Stimulated activated naive B cell treated with anti-CD40 and anti-IgM and Interleukin-4, amounts not matched to agents 10 μg/mL and 1 μg/mL and 100 μg/mL, for 72 hours (primary cell): Measurements from ENCODE around the gene SSH2.

Source experiments
- ATAC-seq, 2 donors: fragments of 150-1000 bp; cut with Tn5 transposase; replicated peaks; 2 replicates each; pipeline ENCODE4 v1.10.0; 2021; ENCODE audit warnings: moderate library complexity in 1 of 2
- DNase-seq: peaks from one replicate; pipeline ENCODE4 v3.0.0; 2021
- H3K27ac Mint-ChIP-seq: one replicate; pipeline ENCODE4 v1.8.0; 2022; ENCODE audit warnings: mild to moderate bottlenecking, mixed read lengths
- H3K27me3 Mint-ChIP-seq, 2 donors: one replicate each; pipeline ENCODE4 v1.8.0; 2022; ENCODE audit warnings: mixed read lengths in 2 of 2
- H3K36me3 Mint-ChIP-seq, 2 donors: one replicate each; pipeline ENCODE4 v1.8.0; 2022; ENCODE audit warnings: mixed read lengths in 2 of 2, mild to moderate bottlenecking in 1 of 2
- H3K4me1 Mint-ChIP-seq, 2 donors: one replicate each; pipeline ENCODE4 v1.8.0; 2022; ENCODE audit warnings: mixed read lengths in 2 of 2, mild to moderate bottlenecking in 1 of 2
- H3K4me3 Mint-ChIP-seq, 2 donors: one replicate each; pipeline ENCODE4 v1.8.0; 2022; ENCODE audit warnings: mild to moderate bottlenecking in 2 of 2, mixed read lengths in 2 of 2, moderate library complexity in 1 of 2
- H3K9me3 Mint-ChIP-seq, 2 donors: one replicate each; pipeline ENCODE4 v1.8.0; 2022; ENCODE audit warnings: mixed read lengths in 2 of 2, mild to moderate bottlenecking in 1 of 2

SSH2 gene

GRCh38 chr17:29608986-29609385 lies 321.0 kb downstream of the SSH2 start:
- Mint-ChIP-seq H3K36me3 (peaks cover 0 to 2% of the 10 kb centered on the region in 2 donors), H3K27me3 (no peaks in the 10 kb centered on the region), H3K4me1 (peaks cover 3 to 5% of the 10 kb centered on the region in 2 donors), H3K9me3 (no peaks in the 10 kb centered on the region), H3K4me3 (no peak overlapping the region), H3K27ac (no peak overlapping the region)
- ATAC-seq: no peak
- DNase-seq: no peak

GRCh38 chr17:29607557-29608195 lies 322.4 kb downstream of the SSH2 start:
- no peaks in the 10 kb centered on the region for H3K27me3 Mint-ChIP-seq
- no peak overlapping the region for H3K27ac Mint-ChIP-seq
- H3K9me3 Mint-ChIP-seq: no peaks in the 10 kb centered on the region
- peaks cover 0 to 2% of the 10 kb centered on the region in 2 donors for H3K36me3 Mint-ChIP-seq
- no peak overlapping the region for H3K4me3 Mint-ChIP-seq
- H3K4me1 Mint-ChIP-seq: no peaks in the 10 kb centered on the region
- ATAC-seq (no peak), DNase-seq (no peak)

DNA sequence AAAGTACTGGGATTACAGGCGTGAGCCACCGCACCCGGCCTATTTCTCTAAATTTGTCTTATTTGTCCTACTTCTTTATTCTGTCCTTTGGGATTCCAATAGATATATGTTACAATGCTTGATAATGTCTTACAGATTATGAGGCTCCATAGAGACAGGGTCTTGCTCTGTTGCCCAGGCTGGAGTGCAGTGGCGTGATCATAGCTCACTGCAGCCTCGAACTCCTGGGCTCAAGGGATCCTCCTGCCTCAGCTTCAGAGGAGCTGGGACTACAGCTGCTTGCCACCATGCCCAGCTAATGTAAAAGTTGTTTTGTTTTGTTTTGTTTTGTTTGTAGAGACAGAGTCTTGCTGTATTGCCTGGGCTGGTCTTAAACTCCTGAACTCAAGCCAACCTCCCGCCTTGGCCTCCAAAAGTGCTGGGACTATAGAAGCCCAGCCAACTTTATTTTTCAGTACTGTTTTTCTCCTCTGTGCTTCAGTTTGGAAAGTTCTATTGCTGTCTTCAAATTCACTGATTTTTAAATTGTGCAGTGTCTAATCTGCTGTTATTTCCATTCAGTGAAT lies 326.8 kb downstream of the SSH2 start:
- no peak for ATAC-seq
- no peaks in the 10 kb centered on the region for H3K27me3 Mint-ChIP-seq
- H3K4me1 Mint-ChIP-seq: peaks cover 5 to 12% of the 10 kb centered on the region in 2 donors
- no peaks in the 10 kb centered on the region for H3K36me3 Mint-ChIP-seq
- DNase-seq: no peak
- no peaks in the 10 kb centered on the region for H3K9me3 Mint-ChIP-seq
- H3K4me3 Mint-ChIP-seq: no peak overlapping the region
- peak overlapping the region; percentile 20 for H3K27ac Mint-ChIP-seq

DNA sequence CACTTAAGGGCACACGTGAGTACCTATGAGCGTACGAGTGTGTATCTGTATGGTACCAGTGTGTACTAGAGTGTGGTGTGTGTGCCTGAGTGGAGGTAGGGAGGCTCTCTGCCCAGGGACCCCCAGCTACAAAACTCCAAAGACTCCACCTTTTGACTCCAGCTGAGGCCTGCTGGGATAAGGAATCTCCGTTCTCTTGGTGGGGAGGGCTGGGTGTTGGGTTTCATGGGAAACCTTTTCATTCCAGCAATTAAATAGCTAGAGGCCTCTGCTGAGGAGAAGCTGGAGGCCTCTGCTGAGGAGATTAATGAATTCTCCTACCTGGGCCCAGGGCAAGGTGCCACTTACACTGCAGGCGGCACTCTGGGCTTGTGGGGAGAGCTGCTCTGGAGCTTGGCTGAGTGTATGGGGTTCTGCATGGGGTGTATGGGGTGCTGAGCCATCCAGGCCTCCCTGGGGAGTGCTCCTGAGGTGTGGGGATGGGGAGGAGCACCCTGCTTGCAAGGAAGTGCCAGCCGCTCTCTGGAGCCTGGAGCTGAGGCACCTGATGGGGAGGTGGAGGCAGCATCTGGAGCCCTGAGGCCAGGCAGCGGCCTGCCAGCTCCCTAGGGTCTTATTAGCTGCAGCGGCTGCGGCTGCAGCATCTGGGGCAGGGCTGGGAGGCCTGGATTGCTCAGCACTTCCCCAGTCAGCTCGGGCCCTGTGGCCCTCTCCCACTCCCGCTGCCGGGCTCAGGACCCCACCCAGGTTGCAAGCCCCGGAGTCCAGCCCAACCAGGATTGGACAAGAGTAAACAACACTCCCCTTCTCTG lies 332.5 kb downstream of the SSH2 start:
- Mint-ChIP-seq H3K36me3 (peaks cover 0 to 2% of the 10 kb centered on the region in 2 donors), H3K9me3 (no peaks in the 10 kb centered on the region), H3K27me3 (peaks cover 0 to 15% of the 10 kb centered on the region in 2 donors), H3K4me1 (peaks cover 10 to 26% of the 10 kb centered on the region in 2 donors), H3K4me3 (no peak overlapping the region), H3K27ac (no peak overlapping the region)
- ATAC-seq: no peak
- no peak for DNase-seq

- peaks cover 0 to 15% of the 10 kb centered on the region in 2 donors for H3K27me3 Mint-ChIP-seq
- peaks cover 16 to 34% of the 10 kb centered on the region in 2 donors for H3K4me1 Mint-ChIP-seq
- H3K36me3 Mint-ChIP-seq: peaks cover 0 to 2% of the 10 kb centered on the region in 2 donors
- H3K4me3 Mint-ChIP-seq: no peak overlapping the region
- H3K27ac Mint-ChIP-seq: no peak overlapping the region
- DNase-seq: no peak
- ATAC-seq: no peak
- H3K9me3 Mint-ChIP-seq: no peaks in the 10 kb centered on the region
Observed at GRCh38 chr17:29596811-29597210, 333.2 kb downstream of the SSH2 start.

DNA sequence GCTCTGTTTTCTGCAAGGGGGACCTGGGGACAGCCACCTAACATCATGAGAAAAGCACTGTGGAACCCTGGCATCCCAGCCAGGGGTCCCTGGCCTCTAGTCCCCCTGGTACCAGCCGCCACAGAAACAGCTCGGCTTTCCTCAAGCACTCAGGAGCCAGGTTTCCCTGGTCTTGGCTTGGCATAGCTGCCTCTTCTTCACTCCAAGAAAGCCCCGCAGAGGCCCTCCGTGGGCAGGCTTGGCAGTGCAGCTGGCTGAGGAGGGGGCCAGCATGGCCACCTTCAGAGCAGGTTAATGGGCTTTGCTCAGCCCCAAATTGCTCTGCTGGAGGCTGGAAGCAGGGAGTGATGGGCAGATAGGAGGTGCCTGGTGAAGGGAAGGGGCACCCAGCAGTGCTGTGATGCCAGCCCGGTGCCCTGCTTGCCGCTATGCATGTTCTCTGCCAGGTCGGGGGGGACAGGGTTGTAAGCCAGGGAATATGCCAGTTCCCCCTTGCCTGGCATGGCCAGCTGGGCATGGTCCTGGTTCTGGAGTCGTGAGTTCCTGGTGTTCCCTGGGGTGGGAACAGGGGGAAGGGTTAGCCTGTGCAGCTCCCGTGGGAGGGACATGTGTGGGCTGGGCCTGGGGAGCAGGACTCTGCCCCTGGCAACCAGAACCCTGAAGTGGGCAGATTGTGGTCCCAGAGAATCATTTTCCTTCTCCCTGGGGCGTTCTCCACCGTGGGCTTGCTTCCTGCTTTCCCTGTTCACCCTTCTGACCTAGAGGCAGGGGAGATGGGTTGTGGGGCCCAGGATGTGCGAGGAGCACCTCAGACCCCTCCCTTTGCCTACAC lies 333.9 kb downstream of the SSH2 start:
- no peaks in the 10 kb centered on the region for H3K9me3 Mint-ChIP-seq
- H3K36me3 Mint-ChIP-seq: peaks cover 0 to 2% of the 10 kb centered on the region in 2 donors
- no peak for DNase-seq
- H3K27me3 Mint-ChIP-seq: peaks cover 0 to 15% of the 10 kb centered on the region in 2 donors
- H3K4me3 Mint-ChIP-seq: no peak overlapping the region
- H3K4me1 Mint-ChIP-seq: peaks cover 22 to 40% of the 10 kb centered on the region in 2 donors
- H3K27ac Mint-ChIP-seq: no peak overlapping the region
- ATAC-seq: no peak

DNA sequence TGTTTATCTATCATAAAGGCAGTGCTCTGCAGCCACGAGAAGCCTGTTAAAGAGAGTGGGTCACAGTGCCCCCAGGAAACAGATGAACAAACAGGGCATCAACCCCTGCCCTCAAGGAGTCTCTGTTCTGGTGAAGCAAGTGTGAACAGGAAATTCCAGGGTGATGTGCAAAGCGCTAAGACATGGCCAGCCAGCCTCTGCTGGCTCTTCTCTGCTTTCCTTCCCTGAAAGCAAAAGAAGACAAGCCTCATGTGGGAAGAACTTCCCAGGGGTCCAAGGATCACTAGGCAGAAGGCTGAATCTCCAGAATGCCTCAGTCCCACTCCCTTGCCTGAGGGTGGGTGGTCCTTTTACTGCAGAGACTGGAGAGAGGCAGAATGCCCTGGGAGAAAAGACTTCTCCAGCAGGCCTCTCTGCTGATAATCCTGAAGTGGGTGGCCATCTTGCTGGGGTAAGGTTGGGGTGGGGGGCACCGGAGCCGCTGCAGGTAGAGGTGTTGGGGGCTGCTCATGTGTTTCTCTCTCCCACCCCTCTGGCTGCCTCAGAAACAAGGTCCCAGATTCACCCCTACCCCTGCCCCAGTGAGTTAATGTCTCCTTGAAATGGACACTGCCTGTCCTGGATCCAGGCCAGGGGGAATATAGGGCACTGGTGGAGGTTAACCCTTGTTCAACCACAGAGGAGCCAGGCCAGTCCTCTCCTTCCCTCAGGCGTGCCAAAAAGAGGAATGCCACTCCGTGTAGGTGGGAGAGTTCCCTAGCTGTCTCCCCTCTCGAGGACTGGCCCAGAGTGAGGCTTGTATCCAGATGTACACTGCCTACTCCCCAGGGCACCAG lies 334.7 kb downstream of the SSH2 start:
- Mint-ChIP-seq H3K4me3 (no peak overlapping the region), H3K4me1 (peaks cover 23 to 41% of the 10 kb centered on the region in 2 donors), H3K27me3 (peaks cover 0 to 15% of the 10 kb centered on the region in 2 donors), H3K36me3 (peaks cover 0 to 2% of the 10 kb centered on the region in 2 donors), H3K27ac (no peak overlapping the region), H3K9me3 (no peaks in the 10 kb centered on the region)
- DNase-seq (no peak), ATAC-seq (no peak)

DNA sequence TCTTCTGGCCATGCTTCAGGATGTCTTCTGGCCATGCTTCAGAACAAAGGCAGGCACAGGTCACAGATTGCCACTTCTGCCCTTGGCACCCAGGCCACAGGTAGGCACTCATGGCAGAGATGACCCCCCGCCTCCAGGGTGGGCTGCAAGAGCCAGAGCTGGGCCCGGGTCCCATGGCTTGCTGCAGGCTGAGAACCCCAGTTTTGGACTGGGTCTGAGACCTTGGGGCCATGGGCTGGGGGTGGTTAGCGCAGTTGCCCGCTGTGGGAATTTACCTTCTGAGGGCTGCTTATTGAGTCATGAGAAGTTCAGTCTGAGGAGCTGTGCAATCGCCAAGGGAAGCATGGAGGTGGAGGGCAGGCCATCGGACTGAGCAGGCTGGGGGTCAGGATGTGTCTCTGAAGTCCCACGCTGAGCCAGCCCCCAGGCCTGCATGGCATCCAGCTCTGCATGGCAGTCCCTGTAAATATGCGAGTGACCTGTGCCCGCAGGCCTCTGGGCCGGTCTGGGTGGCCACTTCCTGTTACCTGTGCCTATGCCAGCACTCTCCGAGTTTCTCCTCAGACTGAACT lies 335.4 kb downstream of the SSH2 start:
- peaks cover 0 to 15% of the 10 kb centered on the region in 2 donors for H3K27me3 Mint-ChIP-seq
- H3K36me3 Mint-ChIP-seq: peaks cover 0 to 2% of the 10 kb centered on the region in 2 donors
- peak overlapping the region; percentile 82 to 83 for H3K4me3 Mint-ChIP-seq
- DNase-seq (no peak), ATAC-seq (no peak)
- H3K4me1 Mint-ChIP-seq: peaks cover 25 to 44% of the 10 kb centered on the region in 2 donors
- H3K9me3 Mint-ChIP-seq: no peaks in the 10 kb centered on the region
- no peak overlapping the region for H3K27ac Mint-ChIP-seq

- Mint-ChIP-seq H3K27ac (peak overlapping the region; percentile 59), H3K4me1 (peaks cover 24 to 44% of the 10 kb centered on the region in 2 donors)
Observed at GRCh38 chr17:29593591-29594518, 336.2 kb downstream of the SSH2 start.

DNA sequence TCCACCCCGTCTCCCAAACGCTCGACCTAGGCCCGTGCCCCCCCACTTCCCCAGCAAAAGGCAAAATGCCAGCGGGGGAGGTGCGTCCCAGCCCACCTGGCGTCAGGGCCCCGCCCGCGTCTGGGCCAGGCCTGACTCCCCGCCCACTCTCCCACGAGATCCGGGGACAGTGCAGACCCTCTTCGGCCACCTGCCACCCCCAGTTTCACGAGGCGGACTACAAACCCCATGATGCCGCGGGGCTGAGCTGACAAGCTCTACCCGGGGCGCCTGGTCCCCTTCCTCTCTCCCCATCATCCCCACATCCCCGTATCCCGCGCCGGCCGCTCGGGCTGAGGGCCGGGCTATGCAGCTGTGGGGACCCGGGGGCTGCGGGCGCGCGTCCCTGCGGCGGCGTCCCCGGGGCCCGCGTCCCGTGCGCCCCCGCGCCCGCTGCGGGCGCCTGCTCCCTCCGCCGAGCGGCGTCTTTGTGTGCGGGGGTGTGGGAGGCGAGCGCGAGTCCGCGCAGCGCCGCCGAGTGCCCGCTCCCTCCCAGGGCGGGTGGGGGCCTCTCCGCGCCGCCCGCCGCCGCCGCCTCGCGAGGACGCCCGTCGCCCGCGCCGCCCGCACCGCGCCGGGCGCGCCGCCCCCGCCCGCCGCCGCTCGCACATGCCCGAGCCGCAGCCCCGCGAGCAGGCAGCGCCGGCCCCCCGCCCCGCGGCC lies 337.0 kb downstream of the SSH2 start, which contains the start of gene ANKRD13B:
TSS of gene ANKRD13B (plus strand) at position 283 of the 702 bp plus-strand sequence. CDS start 490 bp downstream, outside the sequence.
- ATAC-seq (peak in 1 of 2 donors; percentile 19), DNase-seq (peak; percentile 43)
- H3K36me3 Mint-ChIP-seq: peaks cover 0 to 4% of the 10 kb centered on the region in 2 donors

More at GRCh38 chr17:29593591-29594518, 336.2 kb downstream of the SSH2 start:
- Mint-ChIP-seq H3K36me3 (peaks cover 0 to 2% of the 10 kb centered on the region in 2 donors), H3K4me3 (peak overlapping the region; percentile 82 to 83), H3K9me3 (no peaks in the 10 kb centered on the region), H3K27me3 (peaks cover 0 to 15% of the 10 kb centered on the region in 2 donors)
- no peak for DNase-seq
- ATAC-seq: no peak

GRCh38 chr17:29591737-29592608 lies 338.1 kb downstream of the SSH2 start:
- peaks cover 0 to 2% of the 10 kb centered on the region in 2 donors for H3K36me3 Mint-ChIP-seq
- ATAC-seq (peak; percentile 44), DNase-seq (peak; percentile 72)
- peaks cover 34 to 62% of the 10 kb centered on the region in 2 donors for H3K4me1 Mint-ChIP-seq
- H3K4me3 Mint-ChIP-seq: peak overlapping the region; percentile 86 to 90
- peaks cover 0 to 15% of the 10 kb centered on the region in 2 donors for H3K27me3 Mint-ChIP-seq
- H3K9me3 Mint-ChIP-seq: no peaks in the 10 kb centered on the region
- peak overlapping the region; percentile 31 for H3K27ac Mint-ChIP-seq

More for the DNA sequence above, 337.0 kb downstream of the SSH2 start, which contains the start of gene ANKRD13B:
- H3K9me3 Mint-ChIP-seq: no peaks in the 10 kb centered on the region
- peaks cover 0 to 15% of the 10 kb centered on the region in 2 donors for H3K27me3 Mint-ChIP-seq
- H3K4me1 Mint-ChIP-seq: peaks cover 26 to 52% of the 10 kb centered on the region in 2 donors
- peak within 1 kb of the TSS; percentile 86 to 90 for H3K4me3 Mint-ChIP-seq
- H3K27ac Mint-ChIP-seq: peak within 1 kb of the TSS; percentile 59
